Esophagus squamous epithelium (tissue), 4 donors: ENCODE measurements around the gene C2orf69.

Experiments
- CTCF ChIP-seq, 6 experiments: fragments of 450-650 bp in 4 of 6; fragments of 200-600 bp in 2 of 6; sonication (generic) in 2 of 6; IDR thresholded peaks; one replicate each; pipeline ENCODE4 v1.5.1; 2016 to 2019; ENCODE audit warnings: antibody characterized with exemption in 6 of 6, mild to moderate bottlenecking in 4 of 6, moderate library complexity in 4 of 6
- POLR2A ChIP-seq, 4 donors: fragments of 450-650 bp; IDR thresholded peaks; one replicate each; pipeline ENCODE4 v1.6.1; 2017; ENCODE audit warnings: antibody characterized with exemption in 4 of 4, mild to moderate bottlenecking in 4 of 4, moderate library complexity in 3 of 4

GRCh38 chr2:199865905-199866304, 45.2 kb upstream of the C2orf69 start:
- TF ChIP-seq CTCF (IDR thresholded peaks at IDR 0.05) (no peak), POLR2A (IDR thresholded peaks at IDR 0.05) (no peak)
